Endothelial cell (in vitro differentiated cells): Measurements from ENCODE around the gene GAGE12J. TPM values are rescaled to one million over a fixed set of nuclear protein-coding genes. Genes with fewer than 3 reads are reported as not detected.
"Not testable (repeated sequence)": the region's sequence is repeated elsewhere in the genome, so short reads cannot be mapped to it uniquely, and the experiment has no call there.

ENCODE experiments used
- DNase-seq: peaks from one replicate; pipeline ENCODE4 v3.0.0; 2021; ENCODE audit warnings: low spot score
- H3K27ac Mint-ChIP-seq: one replicate; pipeline ENCODE4 v1.8.0; 2021; ENCODE audit warnings: mixed read lengths, inconsistent platforms; ENCODE audit not compliant: unreplicated experiment
- H3K27me3 Mint-ChIP-seq: one replicate; pipeline ENCODE4 v1.8.0; 2021; ENCODE audit warnings: mild to moderate bottlenecking, moderate library complexity, mixed read lengths, inconsistent platforms; ENCODE audit not compliant: unreplicated experiment
- H3K36me3 Mint-ChIP-seq: one replicate; pipeline ENCODE4 v1.8.0; 2021; ENCODE audit warnings: mild to moderate bottlenecking, low read depth, mixed read lengths, inconsistent platforms; ENCODE audit not compliant: unreplicated experiment
- H3K4me1 Mint-ChIP-seq: one replicate; pipeline ENCODE4 v1.8.0; 2021; ENCODE audit warnings: mild to moderate bottlenecking, mixed read lengths, inconsistent platforms; ENCODE audit not compliant: unreplicated experiment
- H3K4me3 Mint-ChIP-seq: one replicate; pipeline ENCODE4 v1.8.0; 2021; ENCODE audit warnings: mild to moderate bottlenecking, mixed read lengths, inconsistent platforms; ENCODE audit not compliant: unreplicated experiment
- H3K9me3 Mint-ChIP-seq: one replicate; pipeline ENCODE4 v1.8.0; 2021; ENCODE audit warnings: mixed read lengths, inconsistent platforms; ENCODE audit not compliant: unreplicated experiment
- total RNA-seq: library from RNA; stranded (reverse); fragmentation: NEBNext Ultra II Directional; extraction: Animal tissue kit (Norgen Biotek cat#: 25700); gene quantifications from one replicate; pipeline ENCODE4 v1.2.1, GENCODE V29; 2021; ENCODE audit not compliant: unreplicated experiment

GAGE12J gene
- total RNA-seq, 1 donor from 2014 or later, result not detected

GRCh38 chrX:49330421-49330820 is 8.6 kb downstream of the GAGE12J start:
- H3K4me3 Mint-ChIP-seq, H3K27ac Mint-ChIP-seq, H3K27me3 Mint-ChIP-seq, H3K36me3 Mint-ChIP-seq, H3K4me1 Mint-ChIP-seq, DNase-seq, H3K9me3 Mint-ChIP-seq: not testable (repeated sequence)

- not testable (repeated sequence) for H3K36me3 Mint-ChIP-seq, H3K27me3 Mint-ChIP-seq, DNase-seq, H3K4me1 Mint-ChIP-seq, H3K4me3 Mint-ChIP-seq, H3K27ac Mint-ChIP-seq, H3K9me3 Mint-ChIP-seq
These were observed 9.4 kb downstream of the GAGE12J start, which contains the start of gene GAGE13 for GRCh38 chrX:49331282-49331681. GAGE13 (plus strand) TSS chrX:49331582; CDS start chrX:49332738, 1,156 bp downstream.

DNA sequence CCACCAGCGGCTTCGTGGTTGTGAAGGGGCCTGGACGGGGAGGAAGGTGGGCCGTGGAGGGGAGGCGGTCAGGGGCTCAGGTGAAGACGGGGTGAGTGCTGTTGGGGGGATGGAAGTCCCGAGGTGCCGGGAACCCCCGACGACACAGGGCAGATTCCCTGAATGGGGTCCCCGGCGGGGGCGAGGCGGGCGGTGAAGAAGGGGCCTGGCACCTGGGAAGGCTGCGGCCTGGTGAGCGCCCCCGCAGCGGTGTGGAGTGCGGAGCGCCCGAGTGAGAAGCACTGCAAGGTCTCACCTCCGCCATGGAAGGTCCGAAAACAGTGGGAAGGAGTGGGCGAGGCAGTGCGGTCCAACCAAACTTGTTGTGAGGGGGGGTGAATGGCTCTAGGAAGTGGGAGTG is 10.0 kb downstream of the GAGE12J start:
- not testable (repeated sequence) for DNase-seq, H3K27me3 Mint-ChIP-seq, H3K4me3 Mint-ChIP-seq

GRCh38 chrX:49341449-49341848 is 19.6 kb downstream of the GAGE12J start:
- not testable (repeated sequence) for H3K4me1 Mint-ChIP-seq, DNase-seq, H3K36me3 Mint-ChIP-seq, H3K9me3 Mint-ChIP-seq, H3K4me3 Mint-ChIP-seq, H3K27ac Mint-ChIP-seq, H3K27me3 Mint-ChIP-seq

More for the DNA sequence above, 10.0 kb downstream of the GAGE12J start:
- not testable (repeated sequence) for H3K27ac Mint-ChIP-seq, H3K36me3 Mint-ChIP-seq, H3K9me3 Mint-ChIP-seq, H3K4me1 Mint-ChIP-seq

DNA sequence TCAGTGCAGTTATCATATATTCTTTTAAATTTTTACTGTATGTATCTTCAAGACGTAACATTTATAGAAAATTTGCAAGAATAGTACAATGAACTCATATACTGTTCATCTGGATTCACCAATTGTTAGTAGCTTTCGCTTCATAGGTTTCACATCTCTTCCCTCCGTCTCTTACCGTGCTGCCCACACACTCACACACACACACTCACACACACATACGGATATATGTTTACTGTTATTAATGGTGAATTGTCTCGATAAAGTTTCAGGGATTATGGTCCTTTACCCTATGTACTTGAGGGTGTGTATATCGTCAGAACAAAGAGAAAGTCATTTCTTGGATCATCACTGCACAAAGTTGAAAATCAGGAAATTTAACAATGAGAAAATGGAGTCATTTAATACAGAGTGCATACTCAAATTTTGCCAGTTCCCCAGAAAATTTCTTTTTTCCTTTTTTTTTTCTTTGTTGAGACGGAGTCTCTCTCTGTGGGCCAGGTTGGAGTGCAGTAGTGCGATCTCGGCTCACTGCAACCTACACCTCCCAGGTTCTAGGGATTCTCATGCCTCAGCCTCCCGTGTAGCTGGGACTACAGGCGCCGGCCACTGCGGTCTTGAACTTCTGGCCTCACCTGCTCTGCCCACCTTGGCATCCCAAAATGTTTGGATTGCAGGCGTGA is 22.8 kb downstream of the GAGE12J start:
- not testable (repeated sequence) for H3K27me3 Mint-ChIP-seq, H3K36me3 Mint-ChIP-seq, DNase-seq

DNA sequence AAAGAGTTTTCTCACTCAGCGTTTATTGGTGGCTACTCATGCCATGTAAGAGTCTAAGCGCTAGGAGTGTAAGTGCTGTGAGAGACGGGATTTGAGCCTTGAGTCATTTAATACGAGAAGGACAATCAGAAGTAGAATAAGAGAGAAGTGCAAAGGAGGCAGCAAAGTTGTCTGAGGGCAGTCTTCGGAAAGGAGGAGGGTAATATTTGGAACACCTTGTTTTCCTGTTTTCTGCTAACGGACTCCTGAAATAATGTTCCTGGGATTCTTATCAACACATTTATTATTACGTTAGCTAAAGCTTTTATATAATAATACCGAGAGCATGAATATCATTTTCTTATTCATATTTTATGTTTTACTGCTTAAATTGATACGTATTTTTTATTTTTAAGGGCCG is 23.6 kb downstream of the GAGE12J start:
- H3K27me3 Mint-ChIP-seq, DNase-seq, H3K4me3 Mint-ChIP-seq, H3K9me3 Mint-ChIP-seq, H3K36me3 Mint-ChIP-seq, H3K4me1 Mint-ChIP-seq, H3K27ac Mint-ChIP-seq: not testable (repeated sequence)

More for the DNA sequence above, 22.8 kb downstream of the GAGE12J start:
- not testable (repeated sequence) for H3K4me1 Mint-ChIP-seq, H3K4me3 Mint-ChIP-seq, H3K9me3 Mint-ChIP-seq, H3K27ac Mint-ChIP-seq

DNA sequence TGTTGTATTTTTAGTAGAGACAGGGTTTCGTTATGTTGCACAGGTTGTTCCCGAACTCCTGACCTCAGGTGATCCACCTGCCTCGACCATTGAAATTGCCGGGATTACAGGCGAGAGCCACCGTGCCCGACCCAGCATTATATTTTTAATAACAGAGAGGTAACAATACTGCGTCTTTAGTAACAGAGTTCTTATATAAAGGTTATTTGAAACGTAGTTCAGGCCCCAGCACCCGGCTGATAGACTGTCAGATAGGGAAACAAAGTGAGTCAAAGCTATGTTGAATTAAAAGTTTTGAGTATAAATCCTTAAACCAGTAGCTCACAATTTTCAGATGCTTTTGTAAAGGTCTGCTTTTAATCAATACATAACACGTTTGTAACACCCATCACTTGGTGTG is 24.3 kb downstream of the GAGE12J start:
- H3K4me3 Mint-ChIP-seq, H3K4me1 Mint-ChIP-seq, H3K27ac Mint-ChIP-seq, H3K27me3 Mint-ChIP-seq, H3K9me3 Mint-ChIP-seq, DNase-seq, H3K36me3 Mint-ChIP-seq: not testable (repeated sequence)

Other genes starting within 250 kb of the GAGE12J start
- 22.3 TPM for gene PRAF2, start 248.0 kb upstream of the GAGE12J start, total RNA-seq
- 46.4 TPM for gene WDR45, start 242.2 kb upstream of the GAGE12J start, total RNA-seq
- gene GPKOW, start 198.3 kb upstream of the GAGE12J start, total RNA-seq, result 28.8 TPM
- 1.2 TPM for gene MAGIX, start 159.3 kb upstream of the GAGE12J start, total RNA-seq
- gene PLP2, start 150.1 kb upstream of the GAGE12J start, total RNA-seq, result 1.9 TPM
- 11.3 TPM for gene PRICKLE3, start 135.7 kb upstream of the GAGE12J start, total RNA-seq
- 1.8 TPM for gene SYP, start 121.8 kb upstream of the GAGE12J start, total RNA-seq
- gene CACNA1F, start 88.7 kb upstream of the GAGE12J start, total RNA-seq, result 0.59 TPM
- 24.2 TPM for gene CCDC22, start 86.6 kb upstream of the GAGE12J start, total RNA-seq
- gene FOXP3, start 57.3 kb upstream of the GAGE12J start, total RNA-seq, result 0.26 TPM
- gene PPP1R3F, start 52.2 kb upstream of the GAGE12J start, total RNA-seq, result 6.0 TPM
- not detected for gene GAGE10, start 18.4 kb upstream of the GAGE12J start, total RNA-seq
- not detected for gene GAGE13, start 9.5 kb downstream of the GAGE12J start, total RNA-seq
- gene GAGE12C, start 210.1 kb downstream of the GAGE12J start, total RNA-seq, result not detected
- gene GAGE12D, start 219.7 kb downstream of the GAGE12J start, total RNA-seq, result not detected
- not detected for gene GAGE12E, start 229.3 kb downstream of the GAGE12J start, total RNA-seq
- gene GAGE12F, start 238.8 kb downstream of the GAGE12J start, total RNA-seq, result not detected
- not detected for gene GAGE12G, start 248.4 kb downstream of the GAGE12J start, total RNA-seq